Measurements from ENCODE around the gene MON1A. TPM values are rescaled to one million over a fixed set of nuclear protein-coding genes. Genes with fewer than 3 reads are reported as not detected.

MON1A gene
- total and polyA plus RNA-seq, 10 donors, result 3.4 to 9.3 (median 6.8) TPM

GRCh38 chr3:49898991-49899390 lies 30.6 kb downstream of the MON1A start:
- Histone ChIP-seq H3K27me3 (replicated peaks in 1 of 7) (no peaks in the 10 kb centered on the region), H3K36me3 (no peaks in the 10 kb centered on the region), H3K4me1 (peaks cover 0 to 17% (median 9%) of the 10 kb centered on the region in 6 donors), H3K27ac (no peak overlapping the region), H3K4me3 (no peak overlapping the region), H3K9me3 (no peaks in the 10 kb centered on the region)
- 79 to 96% (median 84%) methylated on average over 3 to 6 of the region's 6 CpGs for WGBS, 5 donors
- intact Hi-C loops (cut with DNase I; ENCODE audit: low total_unique reads), result no loop called here
- DNase-seq, result no peak
- TF ChIP-seq POLR2AphosphoS5 (IDR thresholded peaks at IDR 0.05), result no peak
- no peak for TF ChIP-seq POLR2A (IDR thresholded peaks at IDR 0.05)
- TF ChIP-seq CTCF (IDR thresholded peaks at IDR 0.05 in 8 of 11, conservative IDR thresholded peaks at IDR 0.05 in 3 of 11), result no peak

- H3K27me3 ChIP-seq (replicated peaks in 1 of 7), result no peaks in the 10 kb centered on the region
- no peaks in the 10 kb centered on the region for H3K9me3 ChIP-seq
- no peak for DNase-seq
- H3K27ac ChIP-seq, result no peak overlapping the region
- H3K36me3 ChIP-seq, result no peaks in the 10 kb centered on the region
- TF ChIP-seq POLR2AphosphoS5 (IDR thresholded peaks at IDR 0.05) (no peak), CTCF (IDR thresholded peaks at IDR 0.05 in 8 of 11, conservative IDR thresholded peaks at IDR 0.05 in 3 of 11) (no peak), POLR2A (IDR thresholded peaks at IDR 0.05) (no peak)
- H3K4me1 ChIP-seq, result no peaks in the 10 kb centered on the region
- H3K4me3 ChIP-seq, result no peak overlapping the region
- WGBS, 5 donors, result 80 to 88% (median 85%) methylated on average over 3 to 5 of the region's 5 CpGs
- intact Hi-C loops (cut with DNase I; ENCODE audit: low total_unique reads), result no loop called here
These were observed 33.3 kb downstream of the MON1A start for GRCh38 chr3:49896345-49896744.

- Histone ChIP-seq H3K36me3 (no peaks in the 10 kb centered on the region), H3K27me3 (replicated peaks in 1 of 7) (no peaks in the 10 kb centered on the region), H3K9me3 (no peaks in the 10 kb centered on the region), H3K4me3 (no peak overlapping the region), H3K27ac (no peak overlapping the region), H3K4me1 (no peaks in the 10 kb centered on the region)
- intact Hi-C loops (cut with DNase I; ENCODE audit: low total_unique reads), result no loop called here
- TF ChIP-seq POLR2A (IDR thresholded peaks at IDR 0.05) (no peak), CTCF (IDR thresholded peaks at IDR 0.05 in 8 of 11, conservative IDR thresholded peaks at IDR 0.05 in 3 of 11) (no peak), POLR2AphosphoS5 (IDR thresholded peaks at IDR 0.05) (no peak)
- 92 to 100% (median 96%) methylated on average over 2 to 9 of the region's 9 CpGs for WGBS, 5 donors
- DNase-seq, result no peak
These were observed 33.8 kb downstream of the MON1A start for GRCh38 chr3:49895791-49896190.

GRCh38 chr3:49889296-49889695 lies 40.3 kb downstream of the MON1A start:
- 78 to 85% (median 84%) methylated on average over 10 of the region's 10 CpGs for WGBS, 5 donors

GRCh38 chr3:49886922-49887265 lies 42.7 kb downstream of the MON1A start:
- Histone ChIP-seq H3K27ac (no peak overlapping the region), H3K9me3 (no peaks in the 10 kb centered on the region)

More at GRCh38 chr3:49889296-49889695, 40.3 kb downstream of the MON1A start:
- no peak overlapping the region for H3K4me3 ChIP-seq
- H3K9me3 ChIP-seq, result no peaks in the 10 kb centered on the region
- no peak overlapping the region for H3K27ac ChIP-seq
- DNase-seq, result no peak
- intact Hi-C loops (cut with DNase I; ENCODE audit: low total_unique reads), result no loop called here
- TF ChIP-seq POLR2AphosphoS5 (IDR thresholded peaks at IDR 0.05), result no peak
- no peaks in the 10 kb centered on the region for H3K27me3 ChIP-seq (replicated peaks in 1 of 7)
- H3K4me1 ChIP-seq, result no peaks in the 10 kb centered on the region
- no peaks in the 10 kb centered on the region for H3K36me3 ChIP-seq

More at GRCh38 chr3:49886922-49887265, 42.7 kb downstream of the MON1A start:
- Histone ChIP-seq H3K27me3 (replicated peaks in 1 of 7) (no peaks in the 10 kb centered on the region), H3K4me1 (no peaks in the 10 kb centered on the region), H3K36me3 (no peaks in the 10 kb centered on the region), H3K4me3 (no peak overlapping the region)
- intact Hi-C loops (cut with DNase I; ENCODE audit: low total_unique reads), result no loop called here
- DNase-seq, result no peak
- TF ChIP-seq POLR2A (IDR thresholded peaks at IDR 0.05), result no peak
- no peak for TF ChIP-seq POLR2AphosphoS5 (IDR thresholded peaks at IDR 0.05)
- TF ChIP-seq CTCF (IDR thresholded peaks at IDR 0.05 in 8 of 11, conservative IDR thresholded peaks at IDR 0.05 in 3 of 11), result no peak
